WTC11 (cell line): Measurements from ENCODE around the gene MRPS9. TPM values are rescaled to one million over a fixed set of nuclear protein-coding genes. Genes with fewer than 3 reads are reported as not detected.

ENCODE experiments used
- ATAC-seq: fragments of 200-7000 bp; cut with Tn5 transposase; 2 replicates; pipeline ENCODE4 v1.10.0; 2021; ENCODE audit warnings: mild to moderate bottlenecking, moderate library complexity
- CTCF ChIA-PET: fragments of 300-600 bp; sonication (Branson Sonifier 250); formaldehyde crosslinking; loops from one replicate; lab custom pipeline; 2021; ENCODE audit warnings: antibody characterized with exemption; lab: Charles Lee
- POLR2A ChIA-PET: fragments of 350-600 bp; sonication (Branson Sonifier 250); formaldehyde crosslinking; loops from one replicate; lab custom pipeline; 2021; ENCODE audit warnings: antibody characterized with exemption; lab: Charles Lee
- DNase-seq: peaks from one replicate; pipeline ENCODE4 v3.0.0; 2021; ENCODE audit warnings: low spot score
- H3K27ac Mint-ChIP-seq: 2 replicates; pipeline ENCODE4 v1.8.0; 2021; ENCODE audit warnings: mixed read lengths
- H3K27me3 Mint-ChIP-seq: 2 replicates; pipeline ENCODE4 v1.8.0; 2021; ENCODE audit warnings: low read depth, mild to moderate bottlenecking, moderate library complexity, mixed read lengths
- H3K36me3 Mint-ChIP-seq: 2 replicates; pipeline ENCODE4 v1.8.0; 2021; ENCODE audit warnings: mixed read lengths
- H3K4me1 Mint-ChIP-seq: 2 replicates; pipeline ENCODE4 v1.8.0; 2022; ENCODE audit warnings: mixed read lengths
- H3K4me3 Mint-ChIP-seq: 2 replicates; pipeline ENCODE4 v1.8.0; 2021; ENCODE audit warnings: mild to moderate bottlenecking, moderate library complexity, mixed read lengths
- H3K9me3 Mint-ChIP-seq: 2 replicates; pipeline ENCODE4 v1.8.0; 2021; ENCODE audit warnings: mixed read lengths
- CREB1 ChIP-seq: sonication (generic); formaldehyde crosslinking; IDR thresholded peaks from 2 replicates; pipeline ENCODE4 v1.8.0; 2023; ENCODE audit warnings: mild to moderate bottlenecking, missing genetic modification reagents
- CREM ChIP-seq: sonication (generic); formaldehyde crosslinking; IDR thresholded peaks from 2 replicates; pipeline ENCODE4 v1.8.1; 2022; ENCODE audit warnings: mild to moderate bottlenecking, missing genetic modification reagents, moderate library complexity
- FOXK1 ChIP-seq: sonication (generic); formaldehyde crosslinking; IDR thresholded peaks from 2 replicates; pipeline ENCODE4 v1.8.0; 2022; ENCODE audit warnings: mild to moderate bottlenecking, moderate library complexity, missing genetic modification reagents
- GABPB1 ChIP-seq: sonication (generic); formaldehyde crosslinking; IDR thresholded peaks from 2 replicates; pipeline ENCODE4 v1.8.1; 2023; ENCODE audit warnings: mild to moderate bottlenecking, missing genetic modification reagents
- MXD4 ChIP-seq: fragments of 250-450 bp; sonication (Bioruptor Pico); IDR thresholded peaks from 2 replicates; pipeline ENCODE4 v1.8.0; 2021; ENCODE audit warnings: mild to moderate bottlenecking, moderate library complexity, borderline replicate concordance
- NR2C2 ChIP-seq: sonication (generic); formaldehyde crosslinking; IDR thresholded peaks from 2 replicates; pipeline ENCODE4 v1.8.0; 2022; ENCODE audit warnings: mild to moderate bottlenecking, missing genetic modification reagents
- PRRX2 ChIP-seq: fragments of 250-450 bp; sonication (Bioruptor Pico); IDR thresholded peaks from 2 replicates; pipeline ENCODE4 v1.8.0; 2021; ENCODE audit warnings: mild to moderate bottlenecking
- TCF7 ChIP-seq: sonication (generic); formaldehyde crosslinking; IDR thresholded peaks from 2 replicates; pipeline ENCODE4 v1.8.0; 2022; ENCODE audit warnings: mild to moderate bottlenecking, low read depth, missing genetic modification reagents, moderate library complexity
- ZNF396 ChIP-seq: fragments of 250-450 bp; sonication (Bioruptor Pico); IDR thresholded peaks from 2 replicates; pipeline ENCODE4 v1.8.0; 2021; ENCODE audit warnings: mild to moderate bottlenecking, moderate library complexity, borderline replicate concordance
- ZNF423 ChIP-seq: fragments of 250-450 bp; sonication (Bioruptor Pico); IDR thresholded peaks from 2 replicates; pipeline ENCODE4 v2.1.2; 2022; ENCODE audit warnings: mild to moderate bottlenecking, moderate library complexity
- ZNF671 ChIP-seq: fragments of 250-450 bp; sonication (Bioruptor Pico); IDR thresholded peaks from 2 replicates; pipeline ENCODE4 v1.8.0; 2021; ENCODE audit warnings: mild to moderate bottlenecking
- total RNA-seq: library from RNA; stranded (reverse); gene quantifications from 3 replicates; pipeline ENCODE4 v1.2.3, GENCODE V29; 2021
- TF ChIP-seq, protein P1 (sequence below): sonication (generic); formaldehyde crosslinking; IDR thresholded peaks from 2 replicates; pipeline ENCODE4 v1.8.1; 2022; ENCODE audit warnings: mild to moderate bottlenecking, missing genetic modification reagents, moderate library complexity, borderline replicate concordance
- TF ChIP-seq, protein P2 (sequence below): sonication (generic); formaldehyde crosslinking; IDR thresholded peaks from 2 replicates; pipeline ENCODE4 v1.8.0; 2022; ENCODE audit warnings: mild to moderate bottlenecking, missing genetic modification reagents
- TF ChIP-seq, protein P3 (sequence below): sonication (generic); formaldehyde crosslinking; IDR thresholded peaks from 2 replicates; pipeline ENCODE4 v1.8.0; 2022; ENCODE audit warnings: mild to moderate bottlenecking, missing genetic modification reagents
- TF ChIP-seq, protein P4 (sequence below): sonication (generic); formaldehyde crosslinking; IDR thresholded peaks from 2 replicates; pipeline ENCODE4 v1.8.0; 2023; ENCODE audit warnings: missing genetic modification reagents
- TF ChIP-seq, protein P5 (sequence below): fragments of 250-450 bp; sonication (Bioruptor Pico); conservative IDR thresholded peaks from 2 replicates; pipeline ENCODE4 v1.9.0; 2021; ENCODE audit warnings: mild to moderate bottlenecking
- TF ChIP-seq, protein P6 (sequence below): sonication (generic); formaldehyde crosslinking; IDR thresholded peaks from 2 replicates; pipeline ENCODE4 v1.8.1; 2023; ENCODE audit warnings: mild to moderate bottlenecking, missing genetic modification reagents, borderline replicate concordance
- TF ChIP-seq, protein P7 (sequence below): sonication (generic); formaldehyde crosslinking; IDR thresholded peaks from 2 replicates; pipeline ENCODE4 v1.8.1; 2022; ENCODE audit warnings: low read depth, missing genetic modification reagents, borderline replicate concordance

Gene MRPS9
- total RNA-seq, 1 experiment from 2014 or later = 75.3 TPM

DNA sequence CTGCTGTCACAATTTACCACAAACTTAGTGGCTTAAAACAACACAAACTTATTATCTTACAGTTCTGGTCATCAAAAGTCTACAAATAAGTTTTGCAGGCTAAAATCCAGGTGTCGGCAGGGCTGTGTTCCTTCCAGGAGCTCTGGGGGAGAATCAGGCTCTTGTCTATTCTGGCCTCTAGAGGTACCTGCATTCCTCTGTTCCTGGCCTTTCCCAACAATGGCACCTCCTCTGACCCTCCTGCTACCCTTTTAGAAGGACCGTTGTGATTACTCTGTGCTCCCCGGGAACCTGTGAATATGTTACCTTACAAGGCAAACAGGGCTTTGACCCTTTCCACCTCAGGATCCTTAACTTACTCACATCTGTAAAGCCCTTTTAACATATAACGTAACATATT is 98.5 kb downstream of the MRPS9 start:
- no peak for DNase-seq
- H3K27ac Mint-ChIP-seq = no peak overlapping the region
- H3K4me3 Mint-ChIP-seq = no peak overlapping the region
- H3K36me3 Mint-ChIP-seq = no peaks in the 10 kb centered on the region
- H3K9me3 Mint-ChIP-seq = no peaks in the 10 kb centered on the region
- TF ChIP-seq GABPB1 (CRISPR knock-in tag) = no peak
- TF ChIP-seq FOXK1 (CRISPR knock-in tag) = no peak
- TF ChIP-seq NR2C2 (CRISPR knock-in tag) = no peak
- no peak for TF ChIP-seq PRRX2 (CRISPR knock-in tag)
- no peak for TF ChIP-seq ZNF396
- TF ChIP-seq, protein P1, sequence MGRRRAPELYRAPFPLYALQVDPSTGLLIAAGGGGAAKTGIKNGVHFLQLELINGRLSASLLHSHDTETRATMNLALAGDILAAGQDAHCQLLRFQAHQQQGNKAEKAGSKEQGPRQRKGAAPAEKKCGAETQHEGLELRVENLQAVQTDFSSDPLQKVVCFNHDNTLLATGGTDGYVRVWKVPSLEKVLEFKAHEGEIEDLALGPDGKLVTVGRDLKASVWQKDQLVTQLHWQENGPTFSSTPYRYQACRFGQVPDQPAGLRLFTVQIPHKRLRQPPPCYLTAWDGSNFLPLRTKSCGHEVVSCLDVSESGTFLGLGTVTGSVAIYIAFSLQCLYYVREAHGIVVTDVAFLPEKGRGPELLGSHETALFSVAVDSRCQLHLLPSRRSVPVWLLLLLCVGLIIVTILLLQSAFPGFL (CRISPR knock-in tag) = no peak
- TF ChIP-seq, protein P2, sequence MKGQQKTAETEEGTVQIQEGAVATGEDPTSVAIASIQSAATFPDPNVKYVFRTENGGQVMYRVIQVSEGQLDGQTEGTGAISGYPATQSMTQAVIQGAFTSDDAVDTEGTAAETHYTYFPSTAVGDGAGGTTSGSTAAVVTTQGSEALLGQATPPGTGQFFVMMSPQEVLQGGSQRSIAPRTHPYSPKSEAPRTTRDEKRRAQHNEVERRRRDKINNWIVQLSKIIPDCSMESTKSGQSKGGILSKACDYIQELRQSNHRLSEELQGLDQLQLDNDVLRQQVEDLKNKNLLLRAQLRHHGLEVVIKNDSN (CRISPR knock-in tag) = no peak
- TF ChIP-seq, protein P3, sequence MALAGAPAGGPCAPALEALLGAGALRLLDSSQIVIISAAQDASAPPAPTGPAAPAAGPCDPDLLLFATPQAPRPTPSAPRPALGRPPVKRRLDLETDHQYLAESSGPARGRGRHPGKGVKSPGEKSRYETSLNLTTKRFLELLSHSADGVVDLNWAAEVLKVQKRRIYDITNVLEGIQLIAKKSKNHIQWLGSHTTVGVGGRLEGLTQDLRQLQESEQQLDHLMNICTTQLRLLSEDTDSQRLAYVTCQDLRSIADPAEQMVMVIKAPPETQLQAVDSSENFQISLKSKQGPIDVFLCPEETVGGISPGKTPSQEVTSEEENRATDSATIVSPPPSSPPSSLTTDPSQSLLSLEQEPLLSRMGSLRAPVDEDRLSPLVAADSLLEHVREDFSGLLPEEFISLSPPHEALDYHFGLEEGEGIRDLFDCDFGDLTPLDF (CRISPR knock-in tag) = no peak
- TF ChIP-seq CREM (CRISPR knock-in tag) = no peak
- TF ChIP-seq CREB1 = no peak
- H3K27me3 Mint-ChIP-seq = peaks cover 3% of the 10 kb centered on the region; the same call in 1 of the 2 replicates
- ATAC-seq = peak; percentile 65
- peaks cover 5% of the 10 kb centered on the region; the same call in 1 of the 2 replicates for H3K4me1 Mint-ChIP-seq
- CTCF ChIA-PET = interaction anchor here (0.9 to 1.6 kb wide), 3 partner anchors 11 to 99 kb away, joined by 3 to 5 read pairs (median 3); no protein-coding TSS in a partner anchor
- POLR2A ChIA-PET = no interaction called here

DNA sequence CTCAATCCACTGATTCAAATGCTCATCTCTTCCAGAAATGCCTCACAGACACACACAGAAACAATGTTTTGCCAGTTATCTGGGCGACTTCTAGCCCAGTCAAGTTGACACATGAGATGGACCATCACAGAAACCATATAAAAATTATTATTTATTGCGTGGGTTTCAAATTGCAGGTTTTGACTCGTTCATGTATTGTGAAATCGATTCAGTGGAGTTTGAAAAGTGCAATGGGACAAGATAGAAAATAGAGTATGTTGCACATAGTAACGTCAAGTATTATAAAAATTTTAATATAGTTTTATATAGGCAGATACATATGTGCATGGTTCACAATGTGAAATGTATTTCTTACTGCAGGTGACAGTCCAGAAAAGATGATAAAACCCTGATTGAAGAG is 100.8 kb downstream of the MRPS9 start:
- CTCF ChIA-PET = interaction anchor here (1.0 kb wide), 1 partner anchor 100 kb away, joined by 5 read pairs; no protein-coding TSS in a partner anchor
- DNase-seq (no peak), ATAC-seq (no peak)
- POLR2A ChIA-PET = no interaction called here
- Mint-ChIP-seq H3K36me3 (no peaks in the 10 kb centered on the region), H3K9me3 (no peaks in the 10 kb centered on the region), H3K27me3 (peaks cover 8% of the 10 kb centered on the region), H3K27ac (no peak overlapping the region)
- TF ChIP-seq, protein P4, sequence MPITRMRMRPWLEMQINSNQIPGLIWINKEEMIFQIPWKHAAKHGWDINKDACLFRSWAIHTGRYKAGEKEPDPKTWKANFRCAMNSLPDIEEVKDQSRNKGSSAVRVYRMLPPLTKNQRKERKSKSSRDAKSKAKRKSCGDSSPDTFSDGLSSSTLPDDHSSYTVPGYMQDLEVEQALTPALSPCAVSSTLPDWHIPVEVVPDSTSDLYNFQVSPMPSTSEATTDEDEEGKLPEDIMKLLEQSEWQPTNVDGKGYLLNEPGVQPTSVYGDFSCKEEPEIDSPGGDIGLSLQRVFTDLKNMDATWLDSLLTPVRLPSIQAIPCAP (CRISPR knock-in tag) = no peak
- TF ChIP-seq ZNF423 (CRISPR knock-in tag) (no peak), MXD4 (no peak), TCF7 (CRISPR knock-in tag) (no peak), ZNF671 (CRISPR knock-in tag) (no peak)
- TF ChIP-seq, protein P5, sequence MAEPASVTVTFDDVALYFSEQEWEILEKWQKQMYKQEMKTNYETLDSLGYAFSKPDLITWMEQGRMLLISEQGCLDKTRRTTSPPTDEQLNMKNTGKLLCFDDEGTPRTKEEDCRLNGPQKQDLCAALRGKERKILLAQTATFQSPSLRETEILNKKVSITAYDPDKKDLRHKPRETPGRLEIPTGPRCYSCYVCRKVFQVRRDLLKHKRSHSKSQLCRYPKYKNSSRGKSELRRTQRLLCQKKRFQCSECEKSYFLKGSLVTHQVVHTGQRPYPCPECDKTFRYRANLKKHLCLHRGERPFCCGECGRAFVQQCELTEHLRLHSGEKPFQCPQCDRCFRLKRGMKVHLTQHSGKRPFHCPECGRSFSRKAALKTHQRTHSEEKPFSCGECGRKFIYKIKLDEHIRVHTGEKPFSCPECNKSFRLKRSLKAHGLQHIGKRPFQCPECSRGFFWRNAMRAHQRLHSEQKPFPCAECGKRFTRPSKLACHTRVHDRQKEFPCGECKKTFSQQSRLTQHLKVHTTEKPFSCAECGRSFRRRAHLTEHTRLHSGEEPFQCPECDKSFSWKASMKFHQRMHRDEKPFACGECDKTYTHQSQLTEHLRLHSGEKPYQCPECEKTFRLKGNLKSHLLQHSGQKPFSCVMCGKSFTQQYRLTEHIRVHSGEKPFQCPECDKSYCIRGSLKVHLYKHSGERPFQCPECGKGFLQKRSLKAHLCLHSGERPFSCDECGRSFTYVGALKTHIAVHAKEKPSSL = no peak
- TF ChIP-seq, protein P6, sequence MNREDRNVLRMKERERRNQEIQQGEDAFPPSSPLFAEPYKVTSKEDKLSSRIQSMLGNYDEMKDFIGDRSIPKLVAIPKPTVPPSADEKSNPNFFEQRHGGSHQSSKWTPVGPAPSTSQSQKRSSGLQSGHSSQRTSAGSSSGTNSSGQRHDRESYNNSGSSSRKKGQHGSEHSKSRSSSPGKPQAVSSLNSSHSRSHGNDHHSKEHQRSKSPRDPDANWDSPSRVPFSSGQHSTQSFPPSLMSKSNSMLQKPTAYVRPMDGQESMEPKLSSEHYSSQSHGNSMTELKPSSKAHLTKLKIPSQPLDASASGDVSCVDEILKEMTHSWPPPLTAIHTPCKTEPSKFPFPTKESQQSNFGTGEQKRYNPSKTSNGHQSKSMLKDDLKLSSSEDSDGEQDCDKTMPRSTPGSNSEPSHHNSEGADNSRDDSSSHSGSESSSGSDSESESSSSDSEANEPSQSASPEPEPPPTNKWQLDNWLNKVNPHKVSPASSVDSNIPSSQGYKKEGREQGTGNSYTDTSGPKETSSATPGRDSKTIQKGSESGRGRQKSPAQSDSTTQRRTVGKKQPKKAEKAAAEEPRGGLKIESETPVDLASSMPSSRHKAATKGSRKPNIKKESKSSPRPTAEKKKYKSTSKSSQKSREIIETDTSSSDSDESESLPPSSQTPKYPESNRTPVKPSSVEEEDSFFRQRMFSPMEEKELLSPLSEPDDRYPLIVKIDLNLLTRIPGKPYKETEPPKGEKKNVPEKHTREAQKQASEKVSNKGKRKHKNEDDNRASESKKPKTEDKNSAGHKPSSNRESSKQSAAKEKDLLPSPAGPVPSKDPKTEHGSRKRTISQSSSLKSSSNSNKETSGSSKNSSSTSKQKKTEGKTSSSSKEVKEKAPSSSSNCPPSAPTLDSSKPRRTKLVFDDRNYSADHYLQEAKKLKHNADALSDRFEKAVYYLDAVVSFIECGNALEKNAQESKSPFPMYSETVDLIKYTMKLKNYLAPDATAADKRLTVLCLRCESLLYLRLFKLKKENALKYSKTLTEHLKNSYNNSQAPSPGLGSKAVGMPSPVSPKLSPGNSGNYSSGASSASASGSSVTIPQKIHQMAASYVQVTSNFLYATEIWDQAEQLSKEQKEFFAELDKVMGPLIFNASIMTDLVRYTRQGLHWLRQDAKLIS (CRISPR knock-in tag) = no peak
- TF ChIP-seq, protein P7, sequence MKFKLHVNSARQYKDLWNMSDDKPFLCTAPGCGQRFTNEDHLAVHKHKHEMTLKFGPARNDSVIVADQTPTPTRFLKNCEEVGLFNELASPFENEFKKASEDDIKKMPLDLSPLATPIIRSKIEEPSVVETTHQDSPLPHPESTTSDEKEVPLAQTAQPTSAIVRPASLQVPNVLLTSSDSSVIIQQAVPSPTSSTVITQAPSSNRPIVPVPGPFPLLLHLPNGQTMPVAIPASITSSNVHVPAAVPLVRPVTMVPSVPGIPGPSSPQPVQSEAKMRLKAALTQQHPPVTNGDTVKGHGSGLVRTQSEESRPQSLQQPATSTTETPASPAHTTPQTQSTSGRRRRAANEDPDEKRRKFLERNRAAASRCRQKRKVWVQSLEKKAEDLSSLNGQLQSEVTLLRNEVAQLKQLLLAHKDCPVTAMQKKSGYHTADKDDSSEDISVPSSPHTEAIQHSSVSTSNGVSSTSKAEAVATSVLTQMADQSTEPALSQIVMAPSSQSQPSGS (CRISPR knock-in tag) = no peak
- TF ChIP-seq, all 79 proteins: peak for 0
- H3K4me3 Mint-ChIP-seq = no peak overlapping the region
- H3K4me1 Mint-ChIP-seq = peaks cover 9% of the 10 kb centered on the region
